Transverse colon (tissue), 3 donors: ENCODE measurements around the gene CACNA1A.
"Not testable (repeated sequence)": the region's sequence is repeated elsewhere in the genome, so short reads cannot be mapped to it uniquely, and the experiment has no call there.

Experiments used
- CTCF ChIP-seq, 5 experiments: fragments of 200-600 bp in 3 of 5; fragments of 450-650 bp in 2 of 5; sonication (generic) in 3 of 5; IDR thresholded peaks; 1 replicate in 2 of 5; 2 replicates in 3 of 5; pipeline ENCODE4 v1.5.1; 2016 to 2017; ENCODE audit warnings: antibody characterized with exemption in 5 of 5, inconsistent platforms in 3 of 5, mild to moderate bottlenecking in 2 of 5, moderate library complexity in 1 of 5
- POLR2A ChIP-seq: fragments of 450-650 bp; IDR thresholded peaks from one replicate; pipeline ENCODE4 v1.6.1; 2016; ENCODE audit warnings: antibody characterized with exemption, mild to moderate bottlenecking, moderate library complexity

GRCh38 chr19:13425875-13426274, 80.4 kb downstream of the CACNA1A start:
- TF ChIP-seq CTCF (IDR thresholded peaks at IDR 0.05); POLR2A: not testable (repeated sequence)
